HG03520 (cell line): ENCODE data around the gene MRPS23.
A peak's percentile ranks its signal among the peaks of the same experiment; 100 is the strongest.
"Not testable (repeated sequence)": the region's sequence is repeated elsewhere in the genome, so short reads cannot be mapped to it uniquely, and the experiment has no call there.

Source experiments
- ATAC-seq: cut with Tn5 transposase; IDR thresholded peaks from one replicate; pipeline ENCODE4 v1.9.1; 2021; ENCODE audit warnings: mild to moderate bottlenecking, moderate library complexity; ENCODE audit not compliant: unreplicated experiment

The MRPS23 gene

DNA sequence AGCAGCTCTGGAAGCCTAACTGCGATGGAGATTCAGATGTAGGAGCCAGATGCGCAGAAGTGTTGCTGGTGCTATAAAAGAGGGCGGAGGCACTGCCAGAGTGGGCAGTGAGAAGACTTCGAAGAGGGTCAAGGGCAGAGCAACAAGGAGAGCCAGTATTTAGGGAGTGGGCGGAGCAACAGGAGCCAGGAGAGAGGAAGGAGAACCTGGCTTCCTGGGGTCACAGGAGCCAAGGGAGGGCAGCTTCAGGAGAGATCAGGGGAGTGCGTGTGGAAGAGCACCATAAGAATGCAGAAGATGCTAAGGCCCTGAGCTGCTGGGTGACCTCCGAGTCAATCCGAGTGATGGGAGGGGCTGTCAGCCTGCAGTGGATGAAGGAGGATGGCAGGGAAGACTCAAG is 14.4 kb upstream of the MRPS23 start:
- ATAC-seq = no peak

DNA sequence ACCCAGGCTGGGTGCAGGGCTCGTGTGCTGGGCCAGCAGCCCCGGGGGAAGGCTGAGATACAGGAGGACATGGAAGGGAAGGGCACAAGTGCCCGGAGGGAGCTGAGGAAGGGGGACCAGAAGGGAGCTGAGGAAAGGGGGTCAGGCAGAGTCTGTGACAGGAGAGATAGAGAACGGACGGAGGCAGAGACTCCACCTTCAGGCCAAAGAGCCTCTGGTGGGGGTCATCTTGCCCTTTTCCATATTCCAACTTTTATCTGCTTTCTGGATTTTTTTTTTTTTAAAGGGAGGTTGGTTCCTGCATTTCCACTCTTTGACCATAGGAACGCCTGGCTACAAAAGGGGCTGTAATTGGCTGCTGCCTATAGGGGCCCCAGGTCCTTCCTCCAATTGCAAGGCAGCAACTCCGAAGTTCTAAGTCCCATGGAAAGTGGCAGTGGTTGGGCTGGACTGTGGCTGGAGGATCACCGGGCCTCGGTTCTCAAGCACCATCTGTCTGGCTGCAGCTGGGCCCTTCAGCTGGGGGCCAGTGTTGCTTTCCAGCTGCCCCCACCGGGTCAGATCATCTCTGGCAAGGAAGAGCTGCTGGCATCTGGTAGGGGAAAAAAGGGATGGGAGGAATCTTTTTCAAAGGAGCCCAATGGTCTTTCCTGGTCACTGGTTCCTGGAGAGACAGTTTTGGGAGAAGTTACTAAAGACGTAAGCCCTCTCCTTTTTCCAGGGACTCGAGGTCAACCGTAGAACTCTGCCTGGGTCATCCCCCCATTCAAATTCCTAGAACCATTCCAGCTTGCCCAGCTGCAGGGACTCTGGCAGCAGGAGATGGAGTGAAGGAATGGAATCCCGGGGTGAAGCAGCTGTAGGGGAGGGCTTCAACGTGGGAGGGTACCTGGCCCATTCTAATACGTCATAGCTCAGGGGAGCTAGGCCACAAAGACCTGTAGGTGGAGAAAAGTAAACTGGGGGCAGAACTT is 13.1 kb upstream of the MRPS23 start:
- ATAC-seq = no peak

DNA sequence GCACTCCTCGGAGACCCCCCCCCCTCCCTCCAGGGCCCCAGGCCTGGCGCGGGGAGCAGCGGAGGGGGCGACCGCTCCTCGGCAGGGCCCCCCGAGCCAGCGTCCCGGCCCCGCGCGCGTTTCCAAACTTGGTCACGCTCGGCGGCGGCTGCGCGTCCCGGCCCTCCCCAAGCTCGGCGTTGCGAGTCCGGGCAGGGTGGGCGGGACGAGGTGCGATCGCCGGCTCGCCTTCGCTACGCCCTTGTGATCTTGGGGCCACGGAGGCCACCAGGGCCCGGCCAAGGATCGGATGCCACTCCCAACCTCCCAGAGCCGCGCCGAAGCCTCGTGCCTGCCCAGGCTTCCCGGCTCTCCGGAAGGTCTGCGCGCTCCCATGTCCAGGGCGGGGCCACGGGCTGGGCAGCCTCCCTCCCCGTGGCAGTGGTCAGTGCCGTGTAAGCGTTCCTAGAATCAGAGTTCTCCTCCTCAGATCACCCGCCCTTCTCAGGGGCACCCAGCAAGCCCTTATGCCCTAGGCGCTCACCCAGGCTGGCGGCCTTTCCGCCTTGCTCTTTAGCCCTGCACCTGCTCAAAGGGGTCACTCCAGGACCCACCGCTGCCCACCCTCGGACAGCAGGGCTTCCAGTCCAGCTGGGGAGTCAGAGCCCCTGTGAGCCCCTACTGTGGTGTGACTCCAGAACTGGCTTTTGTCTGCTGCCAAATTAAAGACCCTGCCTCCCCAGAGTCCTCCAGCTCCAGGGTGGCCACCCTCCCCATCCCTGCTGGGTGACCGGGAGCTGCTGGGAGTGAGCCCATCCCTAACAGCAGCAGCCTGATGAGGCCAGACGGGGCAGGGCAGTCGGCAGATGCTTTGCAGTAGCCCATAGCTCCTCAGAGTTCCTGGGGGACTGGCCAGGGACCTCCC is 12.2 kb upstream of the MRPS23 start:
- no peak for ATAC-seq

DNA sequence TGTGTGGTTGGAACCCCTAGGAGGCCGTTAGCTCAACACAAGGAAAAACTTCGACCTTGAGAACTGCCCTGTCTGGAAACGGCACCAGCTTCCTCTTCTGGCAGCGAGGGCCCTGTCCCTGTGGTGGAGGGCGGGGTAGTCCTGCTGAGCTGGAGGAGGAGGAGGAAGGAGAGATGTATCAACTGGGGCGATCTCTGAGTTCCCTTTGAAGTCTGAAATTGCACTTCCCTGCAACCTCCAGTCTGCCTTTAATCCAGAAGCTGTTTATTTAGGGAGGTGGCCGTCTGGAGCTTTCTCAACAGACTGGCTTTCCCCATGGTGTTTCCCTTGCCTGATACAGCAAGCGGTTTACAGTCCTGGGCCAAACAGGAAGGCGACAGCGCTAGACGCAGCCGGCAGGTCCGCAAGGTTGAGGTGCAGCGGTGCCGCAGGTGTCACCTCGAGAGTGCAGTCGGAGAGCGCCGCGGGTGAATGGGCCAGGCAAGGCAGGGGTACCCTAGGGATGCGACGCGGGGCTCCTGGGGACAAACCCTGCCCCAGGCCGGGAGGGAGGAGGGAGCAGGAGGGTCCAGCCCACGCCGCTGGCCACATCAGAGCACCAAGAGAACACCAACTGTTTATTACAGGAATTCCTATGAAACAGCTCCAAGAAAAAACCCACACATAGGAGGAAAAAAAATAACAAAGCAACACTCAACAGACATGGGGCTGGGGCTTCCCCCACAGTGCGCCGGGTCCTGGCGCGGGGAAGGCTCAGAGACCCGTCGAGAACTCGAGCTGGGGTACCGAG is 11.4 kb upstream of the MRPS23 start:
- no peak for ATAC-seq

DNA sequence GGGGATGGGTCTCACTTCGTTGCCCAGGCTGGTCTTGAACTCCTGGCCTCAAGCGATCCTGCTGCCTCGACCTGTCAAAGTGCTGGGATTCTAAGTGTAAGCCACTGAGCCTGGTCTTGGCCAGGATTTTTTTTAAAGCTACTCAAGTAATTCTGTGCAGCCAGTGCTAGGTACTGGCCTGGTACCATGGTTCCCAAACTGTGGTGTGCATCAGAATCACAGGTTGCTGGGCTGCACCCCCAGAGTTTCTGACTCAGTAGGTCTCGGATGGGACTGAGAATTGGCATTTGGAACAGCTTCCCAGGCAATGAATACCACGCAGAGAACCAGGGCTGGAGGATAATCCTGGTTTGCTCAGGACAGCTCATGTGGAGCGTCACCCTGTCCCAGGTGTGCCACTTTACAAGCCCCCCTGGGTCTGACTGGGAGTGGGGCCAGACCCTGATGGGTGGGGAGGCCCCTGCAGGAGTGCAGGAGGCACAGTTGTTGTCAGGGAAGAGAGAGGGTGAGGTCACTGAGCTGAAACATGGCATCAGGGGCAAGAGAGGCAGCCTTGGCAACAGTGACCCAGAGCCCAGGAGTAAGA is 10.7 kb upstream of the MRPS23 start:
- ATAC-seq = no peak

DNA sequence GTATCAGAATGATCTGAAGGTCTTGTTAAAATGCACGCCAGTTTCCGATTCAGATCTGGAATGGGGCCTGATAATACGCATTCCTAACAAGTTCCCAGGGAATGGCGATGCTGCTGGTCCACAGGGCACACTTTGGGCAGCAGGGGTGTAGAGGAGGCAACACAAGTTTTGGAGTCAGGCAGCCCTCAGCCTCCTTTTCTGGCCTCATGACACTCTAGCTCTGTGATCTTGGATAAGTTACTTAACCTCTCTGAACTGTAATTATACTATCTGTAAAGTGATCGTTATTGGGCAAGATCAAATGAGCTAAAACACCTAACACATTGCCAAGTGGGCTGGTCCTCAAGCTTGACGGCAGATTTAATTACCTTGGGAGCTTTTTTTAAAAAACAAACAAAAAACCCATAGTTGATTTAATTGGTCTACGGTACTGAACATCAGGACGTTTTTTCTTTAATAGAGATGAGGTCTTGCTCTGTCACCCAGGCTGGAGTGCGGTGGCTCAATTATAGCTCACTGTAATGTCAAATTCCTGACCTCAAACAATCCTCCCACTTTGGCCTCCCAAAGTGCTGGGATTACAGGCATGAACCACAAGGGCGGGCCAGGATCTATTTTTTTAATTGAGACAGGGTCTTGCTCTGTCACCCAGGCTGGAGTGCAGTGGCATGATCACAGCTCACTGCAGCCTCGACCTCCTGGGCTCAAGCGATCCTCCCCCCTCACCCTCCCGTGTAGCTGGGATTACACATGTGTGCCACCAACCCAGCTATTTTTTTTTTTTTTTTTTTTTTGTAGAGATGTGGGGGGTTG is 10.0 kb upstream of the MRPS23 start:
- no peak for ATAC-seq

DNA sequence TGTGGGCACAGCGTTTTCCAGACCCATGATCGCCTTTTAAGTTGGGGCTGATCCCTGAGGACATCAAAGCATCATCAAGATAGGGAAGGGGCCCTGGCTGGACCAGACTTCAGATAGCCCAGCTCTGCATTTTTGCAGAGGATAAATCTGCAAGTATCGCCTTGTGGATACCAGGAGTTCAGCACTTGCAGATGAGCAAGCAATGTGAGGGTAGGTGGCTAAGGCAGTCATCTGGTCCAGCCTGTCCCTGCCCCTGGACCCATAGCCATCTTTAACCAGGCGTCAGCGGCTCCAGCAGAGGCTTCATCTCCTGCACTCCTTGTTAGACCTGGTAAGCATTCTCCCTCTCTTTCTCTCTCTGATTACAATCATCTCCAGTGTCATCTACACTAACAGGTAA is 9.0 kb upstream of the MRPS23 start:
- no peak for ATAC-seq

DNA sequence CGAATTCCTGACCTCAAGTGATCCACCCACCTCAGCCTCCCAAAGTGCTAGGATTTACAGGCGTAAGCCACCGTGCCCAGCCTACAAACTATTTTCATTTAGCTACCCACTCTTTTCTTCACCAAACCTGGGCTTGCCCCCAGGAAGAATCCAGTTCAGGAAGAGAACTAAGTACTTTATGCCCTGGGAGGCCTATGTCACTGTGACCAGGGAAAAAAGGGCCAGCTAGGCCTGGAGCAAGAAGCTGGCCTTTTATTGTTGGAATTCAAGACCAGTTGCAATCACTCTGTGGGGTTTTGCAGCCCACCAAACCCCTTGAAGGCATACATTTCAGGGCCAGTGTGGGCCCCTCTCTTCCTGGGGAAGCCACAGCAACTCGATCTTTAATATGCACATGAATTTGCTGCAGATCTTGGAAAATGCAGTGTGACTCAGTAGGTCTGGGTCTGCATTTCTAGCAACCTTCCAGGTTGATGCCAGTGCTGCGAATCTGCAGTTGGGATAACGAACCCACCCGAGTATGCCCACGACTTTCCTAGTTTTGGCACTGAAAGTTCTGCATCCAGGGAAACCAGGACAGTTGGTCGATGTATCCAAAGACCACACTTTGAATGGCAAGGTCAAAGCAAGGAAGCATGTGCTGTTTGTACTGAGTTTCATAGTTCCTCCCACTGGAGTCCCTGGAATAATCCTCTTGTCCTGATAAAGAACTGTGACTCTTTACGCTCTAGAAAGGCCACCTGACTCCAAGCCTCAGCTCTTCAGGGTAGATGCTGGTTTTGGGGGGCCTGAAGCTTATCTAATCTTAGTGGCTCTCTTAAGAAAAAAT is 7.2 kb upstream of the MRPS23 start:
- ATAC-seq = no peak

DNA sequence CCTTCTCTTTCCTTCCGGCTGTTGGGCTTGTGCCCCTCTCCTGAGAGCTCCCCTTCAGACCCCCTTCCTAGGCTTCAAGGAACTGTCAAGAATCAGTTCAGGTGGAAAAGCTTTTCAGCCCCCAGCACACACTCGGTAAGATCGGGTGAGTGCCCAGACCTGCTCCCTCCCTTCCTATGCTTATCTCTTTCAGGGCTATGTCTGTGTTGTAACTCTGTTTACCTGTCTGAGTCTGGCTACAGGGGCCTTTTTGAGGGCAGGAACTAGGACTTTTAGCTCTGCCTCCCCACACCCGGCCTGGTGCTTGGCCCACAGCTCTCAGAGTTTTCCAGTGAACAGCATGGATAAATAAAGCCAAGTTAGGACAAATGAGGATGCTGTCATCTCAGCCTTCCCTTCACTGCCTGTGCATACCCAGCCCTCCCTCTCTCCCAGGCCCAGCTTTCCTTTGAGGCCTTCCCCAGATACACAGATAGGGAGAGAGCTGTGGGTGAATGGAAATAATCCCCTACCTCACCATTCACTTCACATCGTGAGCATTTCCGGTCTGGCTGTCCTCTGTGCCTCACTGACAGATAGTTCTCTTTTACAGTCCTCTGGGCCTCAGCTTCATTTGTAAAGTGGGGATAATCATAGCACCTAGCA is 5.7 kb upstream of the MRPS23 start:
- ATAC-seq = no peak

DNA sequence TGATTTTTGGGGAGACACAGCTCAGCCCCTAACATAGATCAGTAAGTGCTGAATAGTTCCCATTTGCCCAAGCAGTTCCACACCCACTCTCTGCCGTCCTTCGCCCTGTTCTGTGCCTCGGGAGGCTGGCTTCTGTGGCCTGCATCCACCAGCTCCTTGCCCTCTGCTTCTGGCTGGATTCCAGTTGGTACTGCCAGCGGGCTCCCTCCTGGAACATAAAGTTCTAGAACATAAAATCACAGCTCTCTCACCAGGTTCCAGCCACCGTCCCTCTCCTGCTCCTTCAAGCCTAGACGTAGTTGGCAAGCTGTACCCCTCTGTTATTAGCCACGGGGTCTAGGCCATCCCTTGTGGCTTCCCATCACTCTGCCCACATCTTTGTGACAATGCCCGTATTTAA is 3.9 kb upstream of the MRPS23 start:
- no peak for ATAC-seq

DNA sequence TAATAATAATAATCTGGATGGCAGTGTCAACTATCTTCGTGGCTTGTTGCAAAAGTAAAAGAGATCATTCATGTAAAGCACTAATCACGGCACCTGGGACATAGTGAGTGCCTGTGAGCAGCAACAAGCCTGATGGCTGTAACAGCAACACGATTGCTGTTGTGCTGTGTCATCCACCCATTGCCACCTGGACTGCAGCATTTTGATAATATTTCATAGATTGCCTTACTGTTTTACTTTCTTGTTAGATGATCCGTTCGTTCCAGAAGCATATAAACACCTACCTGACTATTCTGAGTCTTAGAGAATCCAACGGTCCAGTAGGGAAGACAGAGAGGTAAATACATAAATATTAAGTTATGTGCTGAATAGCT is 3.1 kb upstream of the MRPS23 start:
- no peak for ATAC-seq

DNA sequence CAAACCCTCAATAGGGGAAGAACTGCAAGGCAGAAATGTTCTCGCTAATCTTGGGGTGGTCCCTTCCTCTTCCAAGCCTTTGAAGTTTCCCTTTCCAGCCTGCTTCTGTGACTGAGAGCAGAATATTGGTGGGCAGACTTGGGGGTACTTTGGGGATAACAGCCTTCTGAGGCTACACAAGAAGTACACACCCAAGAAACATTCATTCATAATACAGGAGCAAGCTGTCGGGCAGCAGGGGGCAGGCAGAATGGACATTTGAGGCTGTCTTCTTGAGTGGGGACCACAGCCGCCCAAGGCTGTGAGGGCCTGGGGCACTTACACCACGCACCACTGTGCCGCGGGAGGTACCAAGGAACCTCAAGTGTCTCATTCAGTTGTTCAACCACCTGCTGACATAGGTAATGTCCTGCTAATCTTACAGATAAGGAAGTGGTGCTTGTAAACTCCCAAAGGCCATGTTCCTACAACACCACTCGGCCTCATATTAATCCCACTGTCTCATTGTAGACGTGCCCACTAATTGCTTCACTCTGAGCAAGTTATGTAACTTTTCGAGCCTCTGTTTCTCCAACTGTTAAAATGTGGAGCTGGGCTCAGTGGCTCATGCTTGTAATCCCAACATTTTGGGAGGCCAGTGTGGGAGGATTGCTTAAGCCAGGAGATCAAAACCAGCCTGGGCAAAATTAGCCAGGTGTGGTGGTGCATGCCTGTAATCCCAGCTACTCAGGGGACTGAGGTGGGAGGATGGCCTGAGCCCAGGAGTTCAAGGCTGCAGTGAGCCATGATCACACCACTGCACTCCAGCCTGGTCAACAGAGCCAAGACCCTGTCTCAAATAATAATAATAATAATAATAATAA is 2.5 kb upstream of the MRPS23 start:
- ATAC-seq = no peak

DNA sequence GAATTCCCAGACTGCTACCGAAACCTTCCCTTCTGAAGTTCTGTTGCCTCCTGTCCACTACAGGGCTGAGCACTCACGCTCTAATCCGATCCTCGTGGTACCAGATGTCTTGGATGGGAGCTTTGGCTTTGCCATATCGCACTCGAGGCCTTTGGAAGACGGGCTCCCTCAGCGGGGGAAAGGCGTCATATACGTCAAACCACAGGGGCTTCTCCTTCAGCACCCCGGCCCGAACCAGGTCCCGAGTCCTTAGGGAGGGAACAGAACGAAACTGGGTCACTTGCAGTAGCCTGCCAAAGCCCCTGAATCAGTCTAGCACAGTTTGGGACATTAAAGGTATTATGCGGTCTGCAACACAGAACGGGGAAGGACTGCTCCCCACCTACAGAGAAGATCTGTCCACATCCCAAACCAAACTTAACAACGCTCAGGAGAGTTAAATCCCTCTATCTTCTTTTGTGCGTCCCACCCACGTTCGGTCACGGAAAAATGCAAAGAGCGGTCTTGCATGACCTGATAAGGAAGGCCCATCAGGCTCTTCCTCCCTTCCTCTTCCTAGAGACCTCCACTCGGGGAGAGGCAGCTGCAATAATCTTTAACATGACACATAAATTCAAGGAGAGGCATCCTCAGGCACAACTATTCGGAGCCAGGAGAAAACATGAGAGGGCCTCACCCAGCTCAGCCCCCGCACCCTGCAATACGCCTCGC is 526 bp downstream of the MRPS23 start:
- peak; percentile 20 for ATAC-seq

DNA sequence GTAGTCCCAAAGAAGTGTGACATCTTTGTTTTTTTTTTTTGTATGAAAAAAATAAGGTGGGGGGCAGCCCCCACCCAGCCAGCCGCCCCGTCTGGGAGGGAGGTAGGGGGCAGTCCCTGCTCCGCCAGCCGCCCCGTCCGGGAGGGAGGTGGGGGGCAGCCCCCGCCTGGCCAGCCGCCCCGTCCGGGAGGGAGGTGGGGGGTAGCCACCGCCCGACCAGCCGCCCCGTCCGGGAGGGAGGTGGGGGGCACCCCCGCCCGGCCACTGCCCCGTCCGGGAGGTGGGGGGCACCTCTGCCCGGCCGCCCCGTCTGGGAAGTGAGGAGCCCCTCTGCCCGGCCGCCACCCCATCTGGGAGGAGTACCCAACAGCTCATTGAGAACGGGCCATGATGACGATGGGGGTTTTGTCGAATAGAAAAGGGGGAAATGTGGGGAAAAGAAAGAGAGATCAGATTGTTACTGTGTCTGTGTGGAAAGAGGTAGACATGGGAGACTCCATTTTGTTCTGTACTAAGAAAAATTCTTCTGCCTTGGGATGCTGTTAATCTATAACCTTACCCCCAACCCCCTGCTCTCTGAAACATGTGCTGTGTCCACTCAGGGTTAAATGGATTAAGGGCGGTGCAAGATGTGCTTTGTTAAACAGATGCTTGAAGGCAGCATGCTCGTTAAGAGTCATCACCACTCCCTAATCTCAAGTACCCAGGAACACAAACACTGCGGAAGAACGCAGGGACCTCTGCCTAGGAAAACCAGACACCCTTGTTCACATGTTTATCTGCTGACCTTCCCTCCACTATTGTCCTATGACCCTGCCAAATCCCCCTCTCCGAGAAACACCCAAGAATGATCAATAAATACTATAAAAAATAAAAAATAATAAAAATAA is 3.5 kb downstream of the MRPS23 start:
- not testable (repeated sequence) for ATAC-seq

DNA sequence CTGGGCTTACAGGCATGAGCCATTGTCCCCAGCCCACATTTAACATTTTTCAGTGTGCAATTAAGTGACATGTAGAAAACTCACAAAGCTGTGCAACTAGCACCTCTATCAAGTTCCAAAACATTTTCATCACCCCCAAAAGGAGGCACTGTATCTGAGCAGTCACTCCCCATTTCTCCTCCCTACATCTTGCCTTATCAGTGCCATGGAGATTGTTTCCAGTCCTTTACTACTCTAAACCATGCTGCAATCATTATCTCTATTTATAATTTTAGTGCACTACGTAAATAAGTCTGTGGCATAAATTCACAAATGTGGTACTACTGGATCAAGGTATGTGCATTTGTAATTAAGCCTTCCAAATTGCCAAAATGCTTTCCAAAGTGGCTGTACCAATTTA is 7.6 kb downstream of the MRPS23 start:
- ATAC-seq = no peak

DNA sequence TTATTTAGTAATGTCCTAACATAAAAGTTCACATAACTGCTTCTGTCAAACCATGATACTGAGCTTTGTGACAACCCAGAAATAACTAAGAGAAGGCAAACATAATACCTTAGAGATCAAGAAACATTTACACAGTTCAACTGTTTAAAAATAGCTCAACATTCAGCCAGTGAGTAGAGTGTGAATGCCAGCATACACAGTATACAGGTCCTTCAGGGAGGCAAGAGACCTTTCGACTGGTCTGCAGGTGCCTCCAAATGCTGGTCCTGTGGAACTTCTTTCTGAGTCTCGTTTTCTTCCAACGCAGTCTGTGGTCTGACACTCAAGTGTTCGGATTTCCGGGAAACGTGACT is 10.3 kb downstream of the MRPS23 start:
- no peak for ATAC-seq
